Panc1 (cell line): ENCODE results near the gene VTI1A. TPM values are rescaled to one million over a fixed set of nuclear protein-coding genes. Genes with fewer than 3 reads are reported as not detected.

ENCODE experiments used
- ATAC-seq: fragments of 200-7000 bp; cut with Tn5 transposase; 2 replicates; pipeline ENCODE4 v1.9.1; 2020; ENCODE audit warnings: mild to moderate bottlenecking, moderate library complexity
- BruUV-seq: library from RNA; stranded (reverse); fragments of 400-500 nt; replicated peaks from 2 replicates; lab custom pipeline; 2021; lab: Mats Ljungman, UMichigan
- CTCF ChIA-PET: fragments of 300-600 bp; sonication (Branson Sonifier 250); formaldehyde crosslinking; loops from one replicate; lab custom pipeline; 2022; ENCODE audit warnings: antibody characterized with exemption; lab: Charles Lee
- POLR2A ChIA-PET: fragments of 300-600 bp; sonication (Branson Sonifier 250); formaldehyde crosslinking; loops from one replicate; lab custom pipeline; 2022; ENCODE audit warnings: antibody characterized with exemption; lab: Charles Lee
- DNase-seq: peaks from one replicate; pipeline ENCODE4 v3.0.0-alpha.2; 2010; ENCODE audit warnings: low read depth, low spot score
- H3K27ac ChIP-seq: 2 replicates; pipeline ENCODE4 v1.5.1; 2011; ENCODE audit warnings: mild to moderate bottlenecking, low read length, inconsistent platforms
- H3K27me3 ChIP-seq: fragments of 200-500 bp; sonication (Bioruptor generic); 2 replicates; pipeline ENCODE4 v1.6.0; 2014; ENCODE audit warnings: low read length, inconsistent platforms; ENCODE audit not compliant: control insufficient read depth, insufficient read depth
- H3K36me3 ChIP-seq: fragments of 200-500 bp; sonication (Bioruptor generic); 2 replicates; pipeline ENCODE4 v1.5.1; 2014; ENCODE audit warnings: inconsistent platforms, mild to moderate bottlenecking, low read length, moderate library complexity; ENCODE audit not compliant: control insufficient read depth, insufficient read depth
- H3K4me1 ChIP-seq: 2 replicates; pipeline ENCODE4 v1.5.1; 2011; ENCODE audit warnings: inconsistent platforms, mild to moderate bottlenecking, low read length, moderate library complexity; ENCODE audit not compliant: control insufficient read depth, insufficient read depth
- H3K4me3 ChIP-seq, 2 experiments: 2 replicates each; pipeline ENCODE4 v1.5.1; 2011 to 2012; ENCODE audit warnings: low read depth in 2 of 2, low read length in 2 of 2, mild to moderate bottlenecking in 2 of 2, inconsistent platforms in 1 of 2, moderate library complexity in 1 of 2
- H3K9me3 ChIP-seq: fragments of 200-500 bp; sonication (Bioruptor generic); 2 replicates; pipeline ENCODE4 v1.5.1; 2014; ENCODE audit warnings: low read depth, mild to moderate bottlenecking, inconsistent platforms, low read length, moderate library complexity; ENCODE audit not compliant: control insufficient read depth, insufficient read depth
- CTCF ChIP-seq: fragments of 450-650 bp; IDR thresholded peaks from 2 replicates; pipeline ENCODE4 v1.5.1; 2017; ENCODE audit warnings: mild to moderate bottlenecking
- POLR2AphosphoS5 ChIP-seq: IDR thresholded peaks from 2 replicates; pipeline ENCODE4 v1.6.1; 2012; ENCODE audit warnings: mild to moderate bottlenecking, low read depth, low read length, moderate library complexity
- REST ChIP-seq, 2 experiments: IDR thresholded peaks; 2 replicates each; pipeline ENCODE4 v1.6.1; 2011 to 2012; ENCODE audit warnings: low read depth in 2 of 2, control low read depth in 1 of 2, low read length in 1 of 2, mild to moderate bottlenecking in 1 of 2, moderate library complexity in 1 of 2; ENCODE audit not compliant: insufficient read depth in 1 of 2
- SIN3A ChIP-seq: IDR thresholded peaks from 2 replicates; pipeline ENCODE4 v1.6.1; 2012; ENCODE audit warnings: low read depth, mild to moderate bottlenecking, low read length, moderate library complexity, borderline replicate concordance; ENCODE audit not compliant: insufficient read depth
- TCF7L2 ChIP-seq: IDR thresholded peaks from 2 replicates; pipeline ENCODE4 v1.6.1; 2011; ENCODE audit warnings: mild to moderate bottlenecking, low read depth, low read length, inconsistent platforms
- in situ Hi-C: cut with HindIII; loops from 2 replicates; pipeline ENCODE4 v1.10.0; 2016; ENCODE audit warnings: low sequenced_read_pairs, low pct_unique_long_range_greater_than_20kb
- intact Hi-C: fragments of 100-400 bp; cut with micrococcal nuclease; formaldehyde crosslinking; loops from one replicate; pipeline ENCODE4 v1.10.0; 2022; ENCODE audit not compliant: unreplicated experiment
- total RNA-seq: library from RNA; stranded (reverse); gene quantifications from one replicate; pipeline ENCODE4 v1.2.1, GENCODE V29; 2021; ENCODE audit not compliant: unreplicated experiment

The VTI1A gene
- total RNA-seq, 1 experiment from 2014 or later: 36.3 TPM

GRCh38 chr10:112622786-112623185 is 175.8 kb downstream of the VTI1A start:
- ChIA-PET POLR2A (no interaction called here), CTCF (no interaction called here)
- no peaks in the 10 kb centered on the region for H3K36me3 ChIP-seq
- ATAC-seq (no peak), DNase-seq (no peak)
- H3K9me3 ChIP-seq: no peaks in the 10 kb centered on the region
- no peaks in the 10 kb centered on the region for H3K27me3 ChIP-seq
- BruUV-seq: no TSS peak
- intact Hi-C loops: no loop called here
- H3K4me3 ChIP-seq: no peak overlapping the region
- no peak overlapping the region for H3K27ac ChIP-seq
- TF ChIP-seq SIN3A (no peak), TCF7L2 (no peak), REST (IDR thresholded peaks at IDR 0.05; ENCODE audit: insufficient read depth in 1 of 2, low read depth in 2 of 2, low read length in 1 of 2) (no peak), POLR2AphosphoS5 (no peak), CTCF (no peak)
- in situ Hi-C loops: no loop called here
- H3K4me1 ChIP-seq: no peaks in the 10 kb centered on the region

GRCh38 chr10:112624546-112625048 is 177.6 kb downstream of the VTI1A start:
- in situ Hi-C loops: no loop called here
- TF ChIP-seq REST (IDR thresholded peaks at IDR 0.05; ENCODE audit: insufficient read depth in 1 of 2, low read depth in 2 of 2, low read length in 1 of 2) (no peak), TCF7L2 (no peak), SIN3A (no peak), CTCF (no peak), POLR2AphosphoS5 (no peak)

More at GRCh38 chr10:112624546-112625048, 177.6 kb downstream of the VTI1A start:
- ChIA-PET CTCF (no interaction called here), POLR2A (no interaction called here)
- intact Hi-C loops: no loop called here
- H3K27me3 ChIP-seq: no peaks in the 10 kb centered on the region
- H3K9me3 ChIP-seq: no peaks in the 10 kb centered on the region
- H3K36me3 ChIP-seq: no peaks in the 10 kb centered on the region
- H3K4me1 ChIP-seq: no peaks in the 10 kb centered on the region
- no peak overlapping the region for H3K4me3 ChIP-seq
- H3K27ac ChIP-seq: no peak overlapping the region
- BruUV-seq: no TSS peak
- no peak for DNase-seq
- no peak for ATAC-seq
